ENCODE results near the gene PRR15. TPM values are rescaled to one million over a fixed set of nuclear protein-coding genes. Genes with fewer than 3 reads are reported as not detected.

PRR15 gene
- total and polyA plus RNA-seq, 2 donors from 2014 or later = 21.2 to 27.5 TPM

- Histone ChIP-seq H3K36me3 (ENCODE audit: control insufficient read depth in 2 of 3, insufficient read depth in 3 of 3, low read length in 3 of 3) (no peaks in the 10 kb centered on the region), H3K27ac (ENCODE audit: low read depth in 2 of 2, low read length in 2 of 2) (no peak overlapping the region), H3K9ac (ENCODE audit: low read length in 3 of 3) (no peak overlapping the region), H3K4me3 (ENCODE audit: low read length in 3 of 3) (no peak overlapping the region), H3K4me1 (ENCODE audit: control insufficient read depth in 2 of 3, insufficient read depth in 2 of 3, low read depth in 1 of 3, low read length in 3 of 3) (no peaks in the 10 kb centered on the region), H3K9me3 (ENCODE audit: control insufficient read depth in 2 of 3, insufficient read depth in 1 of 3, low read length in 3 of 3) (no peaks in the 10 kb centered on the region), H3K27me3 (ENCODE audit: control insufficient read depth, insufficient read depth, low read length) (no peaks in the 10 kb centered on the region)
- TF ChIP-seq CTCF (IDR thresholded peaks at IDR 0.05; ENCODE audit: borderline replicate concordance, extremely low read depth, insufficient read depth) = no peak
- DNase-seq = no peak
- no peak for FAIRE-seq
- intact Hi-C loops (cut with DNase I) = no loop called here
Observed at GRCh38 chr7:29611941-29612544, 48.4 kb downstream of the PRR15 start.

GRCh38 chr7:29612596-29612995, 49.0 kb downstream of the PRR15 start:
- Histone ChIP-seq H3K4me1 (ENCODE audit: control insufficient read depth in 2 of 3, insufficient read depth in 2 of 3, low read depth in 1 of 3, low read length in 3 of 3) (no peaks in the 10 kb centered on the region), H3K36me3 (ENCODE audit: control insufficient read depth in 2 of 3, insufficient read depth in 3 of 3, low read length in 3 of 3) (no peaks in the 10 kb centered on the region), H3K9ac (ENCODE audit: low read length in 3 of 3) (no peak overlapping the region), H3K27ac (ENCODE audit: low read depth in 2 of 2, low read length in 2 of 2) (no peak overlapping the region), H3K4me3 (ENCODE audit: low read length in 3 of 3) (no peak overlapping the region), H3K27me3 (ENCODE audit: control insufficient read depth, insufficient read depth, low read length) (no peaks in the 10 kb centered on the region), H3K9me3 (ENCODE audit: control insufficient read depth in 2 of 3, insufficient read depth in 1 of 3, low read length in 3 of 3) (no peaks in the 10 kb centered on the region)
- TF ChIP-seq CTCF (IDR thresholded peaks at IDR 0.05; ENCODE audit: borderline replicate concordance, extremely low read depth, insufficient read depth) = no peak
- DNase-seq (no peak), FAIRE-seq (no peak)
- intact Hi-C loops (cut with DNase I) = no loop called here

- Histone ChIP-seq H3K27me3 (ENCODE audit: control insufficient read depth, insufficient read depth, low read length) (no peaks in the 10 kb centered on the region), H3K9ac (ENCODE audit: low read length in 3 of 3) (no peak overlapping the region), H3K9me3 (ENCODE audit: control insufficient read depth in 2 of 3, insufficient read depth in 1 of 3, low read length in 3 of 3) (no peaks in the 10 kb centered on the region)
Observed at GRCh38 chr7:29613100-29613499, 49.5 kb downstream of the PRR15 start.

More at GRCh38 chr7:29613100-29613499, 49.5 kb downstream of the PRR15 start:
- H3K4me1 ChIP-seq (ENCODE audit: control insufficient read depth in 2 of 3, insufficient read depth in 2 of 3, low read depth in 1 of 3, low read length in 3 of 3) = no peaks in the 10 kb centered on the region
- H3K4me3 ChIP-seq (ENCODE audit: low read length in 3 of 3) = no peak overlapping the region
- FAIRE-seq = no peak
- H3K36me3 ChIP-seq (ENCODE audit: control insufficient read depth in 2 of 3, insufficient read depth in 3 of 3, low read length in 3 of 3) = no peaks in the 10 kb centered on the region
- no peak overlapping the region for H3K27ac ChIP-seq (ENCODE audit: low read depth in 2 of 2, low read length in 2 of 2)
- intact Hi-C loops (cut with DNase I) = no loop called here
- TF ChIP-seq CTCF (IDR thresholded peaks at IDR 0.05; ENCODE audit: borderline replicate concordance, extremely low read depth, insufficient read depth) = no peak
- DNase-seq = no peak

Data from kidney (tissue), 14 donors.